HepG2 (cell line): Measurements from ENCODE around the gene COL27A1. TPM values are rescaled to one million over a fixed set of nuclear protein-coding genes. Genes with fewer than 3 reads are reported as not detected.

Experiments
- ATAC-seq: fragments of 200-7000 bp; cut with Tn5 transposase; 3 replicates; pipeline ENCODE4 v1.9.1; 2020; ENCODE audit warnings: mild to moderate bottlenecking, moderate library complexity
- BruUV-seq: library from RNA; stranded (reverse); fragments of 400-500 nt; replicated peaks from 2 replicates; lab custom pipeline; 2021; lab: Mats Ljungman, UMichigan
- CTCF ChIA-PET: fragments of 300-600 bp; formaldehyde crosslinking; extraction: SDS; loops from one replicate; lab custom pipeline; 2021; ENCODE audit warnings: low total read pairs, inconsistent platforms, low intra/inter-chr PET ratio; lab: Yijun Ruan, JAX
- POLR2A ChIA-PET: fragments of 350-600 bp; sonication (Branson Sonifier 250); formaldehyde crosslinking; loops from one replicate; lab custom pipeline; 2020; ENCODE audit warnings: antibody characterized with exemption, inconsistent platforms; lab: Yijun Ruan, JAX
- DNase-seq: peaks from one replicate; pipeline ENCODE4 v3.0.0-alpha.2; 2015; ENCODE audit warnings: low spot score
- FAIRE-seq: peaks from 3 replicates; lab custom pipeline; 2011; peaks lifted over from hg19 to GRCh38; lab: Jason Lieb, UNC
- H2AFZ ChIP-seq: one replicate; pipeline ENCODE4 v1.6.1; 2011; ENCODE audit warnings: low read length, inconsistent platforms
- H3K27ac ChIP-seq: fragments of 300-600 bp; 3 replicates; pipeline ENCODE4 v1.8.0; 2011; ENCODE audit warnings: mixed run types, mild to moderate bottlenecking, mixed read lengths, low read length, inconsistent platforms; ENCODE audit not compliant: insufficient read depth; ENCODE audit errors: extremely low read length
- H3K27me3 ChIP-seq, 2 experiments: fragments of 200-600 bp in 1 of 2; 2 replicates in 1 of 2; 3 replicates in 1 of 2; pipeline versions ENCODE4 v1.6.0 to v1.8.0; 2011; ENCODE audit warnings: low read length in 2 of 2, mild to moderate bottlenecking in 2 of 2, moderate library complexity in 2 of 2, inconsistent platforms in 1 of 2; ENCODE audit not compliant: insufficient read depth in 2 of 2, control insufficient read depth in 1 of 2
- H3K36me3 ChIP-seq, 2 experiments: fragments of 200-600 bp in 1 of 2; replicated peaks in 1 of 2; 2 replicates in 1 of 2; 3 replicates in 1 of 2; pipeline versions ENCODE4 v1.5.1 to v1.8.0; 2011; ENCODE audit warnings: low read length in 2 of 2, inconsistent platforms in 1 of 2; ENCODE audit not compliant: insufficient read depth in 2 of 2, control insufficient read depth in 1 of 2
- H3K4me1 ChIP-seq: 2 replicates; pipeline ENCODE4 v1.5.1; 2012; ENCODE audit warnings: low read length, inconsistent platforms; ENCODE audit not compliant: insufficient read depth
- H3K4me2 ChIP-seq: 2 replicates; pipeline ENCODE4 v1.6.0; 2011; ENCODE audit warnings: low read depth, low read length, inconsistent platforms
- H3K4me3 ChIP-seq, 3 experiments: fragments of 200-600 bp in 1 of 3; sonication (generic), shearing (Covaris generic) in 1 of 3; replicated peaks in 1 of 3; 2 replicates each; pipeline ENCODE4 v1.5.1; 2011 to 2016; ENCODE audit warnings: low read length in 3 of 3, inconsistent platforms in 2 of 3, low read depth in 2 of 3, mild to moderate bottlenecking in 2 of 3, control low read depth in 1 of 3, mixed read lengths in 1 of 3; ENCODE audit not compliant: insufficient read depth in 1 of 3
- H3K79me2 ChIP-seq: one replicate; pipeline ENCODE4 v1.6.1; 2011; ENCODE audit warnings: low read length, inconsistent platforms; ENCODE audit not compliant: insufficient read depth
- H3K9ac ChIP-seq: 2 replicates; pipeline ENCODE4 v1.6.0; 2011; ENCODE audit warnings: mild to moderate bottlenecking, low read depth, low read length, inconsistent platforms; ENCODE audit not compliant: insufficient read depth
- H3K9me3 ChIP-seq: 2 replicates; pipeline ENCODE4 v1.5.1; 2012; ENCODE audit warnings: mild to moderate bottlenecking, low read length
- H4K20me1 ChIP-seq: 2 replicates; pipeline ENCODE4 v1.6.0; 2011; ENCODE audit warnings: inconsistent platforms, mild to moderate bottlenecking, low read length, moderate library complexity; ENCODE audit not compliant: insufficient read depth
- BCL6 ChIP-seq: IDR thresholded peaks from 2 replicates; pipeline ENCODE4 v1.6.1; 2016; ENCODE audit warnings: missing genetic modification reagents, missing compliant biosample characterization
- CHD4 ChIP-seq: fragments of 200-600 bp; sonication (generic); IDR thresholded peaks from 2 replicates; pipeline ENCODE4 v1.7.0; 2017; ENCODE audit warnings: mild to moderate bottlenecking, low read length, borderline replicate concordance
- EHMT2 ChIP-seq: fragments of 200-600 bp; sonication (generic); IDR thresholded peaks from 2 replicates; pipeline ENCODE4 v1.7.0; 2017; ENCODE audit warnings: antibody characterized with exemption, low read depth, low read length, borderline replicate concordance
- ELF3 ChIP-seq: IDR thresholded peaks from 2 replicates; pipeline ENCODE4 v1.6.1; 2016; ENCODE audit warnings: missing genetic modification reagents, missing compliant biosample characterization
- GLI4 ChIP-seq: sonication (generic); formaldehyde crosslinking; IDR thresholded peaks from 2 replicates; pipeline ENCODE4 v1.5.1; 2020; ENCODE audit warnings: missing genetic modification reagents, mild to moderate bottlenecking, moderate library complexity, borderline replicate concordance
- MAFK ChIP-seq, 2 experiments: IDR thresholded peaks in 1 of 2; conservative IDR thresholded peaks in 1 of 2; 2 replicates each; pipeline ENCODE4 v1.6.1; 2011; ENCODE audit warnings: improper control_type of control experiment in 2 of 2, low read length in 2 of 2
- NFATC3 ChIP-seq: sonication (generic); formaldehyde crosslinking; IDR thresholded peaks from 2 replicates; pipeline ENCODE4 v1.5.1; 2020; ENCODE audit warnings: mild to moderate bottlenecking, missing genetic modification reagents
- POLR2A ChIP-seq, 2 experiments: IDR thresholded peaks; 2 replicates each; pipeline ENCODE4 v1.6.1; 2011; ENCODE audit warnings: low read depth in 2 of 2, low read length in 2 of 2, mild to moderate bottlenecking in 1 of 2, moderate library complexity in 1 of 2; ENCODE audit not compliant: insufficient read depth in 1 of 2
- PRPF4 ChIP-seq: fragments of 200-400 bp; formaldehyde crosslinking; IDR thresholded peaks from 2 replicates; pipeline ENCODE4 v1.6.1; 2016; ENCODE audit warnings: low read length, low read depth; ENCODE audit not compliant: poor library complexity, severe bottlenecking
- PTBP1 ChIP-seq: fragments of 200-400 bp; formaldehyde crosslinking; IDR thresholded peaks from 2 replicates; pipeline ENCODE4 v1.6.1; 2018; ENCODE audit warnings: low read length, low read depth; ENCODE audit not compliant: poor library complexity, severe bottlenecking
- SIX1 ChIP-seq: sonication (generic); formaldehyde crosslinking; IDR thresholded peaks from 2 replicates; pipeline ENCODE4 v1.4.0; 2020; ENCODE audit warnings: missing genetic modification reagents, borderline replicate concordance
- TCF7L2 ChIP-seq: IDR thresholded peaks from 2 replicates; pipeline ENCODE4 v1.6.1; 2011; ENCODE audit warnings: mild to moderate bottlenecking, low read depth, low read length, moderate library complexity
- WIZ ChIP-seq: sonication (generic); formaldehyde crosslinking; IDR thresholded peaks from 2 replicates; pipeline ENCODE4 v1.5.1; 2020; ENCODE audit warnings: mild to moderate bottlenecking, missing genetic modification reagents
- ZBED4 ChIP-seq: sonication (generic); formaldehyde crosslinking; IDR thresholded peaks from 2 replicates; pipeline ENCODE4 v1.4.0; 2020; ENCODE audit warnings: missing genetic modification reagents, borderline replicate concordance
- ZMYM2 ChIP-seq: sonication (generic); formaldehyde crosslinking; IDR thresholded peaks from 2 replicates; pipeline ENCODE4 v1.8.0; 2022; ENCODE audit warnings: mild to moderate bottlenecking, missing genetic modification reagents
- ZNF143 ChIP-seq: sonication (generic); formaldehyde crosslinking; IDR thresholded peaks from 2 replicates; pipeline ENCODE4 v1.4.0; 2020; ENCODE audit warnings: missing genetic modification reagents
- ZNF484 ChIP-seq: sonication (generic); formaldehyde crosslinking; IDR thresholded peaks from 2 replicates; pipeline ENCODE4 v1.5.1; 2020; ENCODE audit warnings: mild to moderate bottlenecking, low read depth, missing genetic modification reagents, borderline replicate concordance
- ZNF501 ChIP-seq: sonication (generic); formaldehyde crosslinking; IDR thresholded peaks from 2 replicates; pipeline ENCODE4 v1.5.1; 2020; ENCODE audit warnings: mild to moderate bottlenecking, moderate library complexity, missing genetic modification reagents
- ZNF724P ChIP-seq: sonication (generic); formaldehyde crosslinking; IDR thresholded peaks from 2 replicates; pipeline ENCODE4 v1.8.0; 2022; ENCODE audit warnings: missing genetic modification reagents, borderline replicate concordance
- ZNF841 ChIP-seq: sonication (generic); formaldehyde crosslinking; IDR thresholded peaks from 2 replicates; pipeline ENCODE4 v1.8.1; 2023; ENCODE audit warnings: missing genetic modification reagents, borderline replicate concordance
- WGBS: methylation state at CpG from one replicate; pipeline ENCODE4 v1.1.6; 2017; ENCODE audit warnings: low lambda C conversion rate; 5-methylcytosine and 5-hydroxymethylcytosine counted together
- in situ Hi-C: cut with HindIII; loops from 2 replicates; pipeline ENCODE4 v1.10.0; 2017; ENCODE audit warnings: low pct_unique_long_range_greater_than_20kb; ENCODE audit not compliant: extremely low pct_ligation_motif_present
- intact Hi-C: fragments of 100-400 bp; cut with micrococcal nuclease; formaldehyde crosslinking; loops from one replicate; pipeline ENCODE4 v1.10.0; 2022; ENCODE audit not compliant: unreplicated experiment
- polyA plus RNA-seq, 8 experiments: library from polyadenylated mRNA; depleted of rRNA in 3 of 8; stranded (reverse) in 7 of 8; unstranded in 1 of 8; fragments of >200 nt; fragmentation: Illumina TruSeq in 4 of 8; extraction: Trizol in 4 of 8; gene quantifications; 2 replicates each; pipeline versions ENCODE4 v1.2.1 to v1.2.3, GENCODE V29; 2011 to 2016; ENCODE audit warnings: low read depth in 4 of 8, missing spikeins in 1 of 8, mixed read lengths in 1 of 8; ENCODE audit not compliant: insufficient read depth in 1 of 8
- total RNA-seq, 5 experiments: library from RNA; depleted of rRNA; stranded (reverse); fragments of >200 nt; fragmentation: Illumina TruSeq; extraction: Trizol; gene quantifications; 2 replicates each; pipeline ENCODE4 v1.2.3, GENCODE V29; 2016; ENCODE audit warnings: low read depth in 1 of 5

Gene COL27A1
- total and polyA plus RNA-seq, 2 of the 13 experiments (the other 11 are each of a cell fraction or from before 2014, with no cell fraction given): 71.3 to 89.1 TPM

DNA sequence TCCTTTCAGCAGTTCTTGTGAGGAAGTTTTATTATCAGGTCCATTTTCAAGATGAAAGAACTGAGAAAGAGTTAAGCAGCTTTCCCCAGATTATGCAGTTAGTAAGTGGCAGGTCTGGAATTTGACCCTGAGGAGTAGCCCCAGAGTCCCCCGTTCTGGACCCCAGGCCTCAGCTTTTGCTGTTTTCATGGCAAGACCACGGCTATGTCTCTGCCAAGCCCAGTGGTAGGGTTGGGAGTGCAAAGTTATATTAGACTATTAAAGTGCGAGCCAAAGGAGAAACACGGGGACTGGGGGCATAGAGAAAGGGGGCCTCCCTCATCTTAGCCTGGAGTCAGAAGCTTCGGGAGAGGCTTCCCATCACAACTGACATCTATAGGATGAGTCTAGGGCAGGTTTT is 148.2 kb downstream of the COL27A1 start (continued):
- TF ChIP-seq POLR2A (IDR thresholded peaks at IDR 0.05; ENCODE audit: insufficient read depth in 1 of 2, low read depth in 2 of 2, low read length in 2 of 2): no peak
- TF ChIP-seq, all 625 proteins: peak for 0

DNA sequence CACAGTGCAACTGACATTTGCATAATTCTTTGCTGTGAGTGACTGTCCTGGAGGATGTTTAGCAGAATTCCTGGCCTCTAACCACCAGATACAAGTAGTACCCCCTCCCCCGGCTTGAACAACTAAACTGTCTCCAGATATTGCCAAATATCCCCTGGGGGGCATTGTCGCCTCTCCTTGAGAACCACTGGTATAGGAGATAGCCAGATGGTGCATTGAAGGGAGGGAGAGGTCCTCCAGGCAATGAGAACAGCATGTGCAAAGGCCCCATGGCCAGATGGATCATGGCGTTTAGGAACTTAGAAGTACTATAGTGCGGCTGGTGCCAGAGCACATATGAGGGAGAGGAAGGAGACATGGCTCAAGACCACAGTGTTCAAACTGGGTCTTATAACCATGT is 148.6 kb downstream of the COL27A1 start:
- Histone ChIP-seq H3K79me2 (no peaks in the 10 kb centered on the region), H3K27ac (no peak overlapping the region), H3K9me3 (no peaks in the 10 kb centered on the region), H3K4me1 (peaks cover 13% of the 10 kb centered on the region), H4K20me1 (no peaks in the 10 kb centered on the region), H3K4me2 (no peak overlapping the region), H3K9ac (no peak overlapping the region), H3K4me3 (no peak overlapping the region), H2AFZ (no peak overlapping the region), H3K27me3 (no peaks in the 10 kb centered on the region), H3K36me3 (peaks cover 50 to 90% of the 10 kb centered on the region in 2 experiments)
- no TSS peak for BruUV-seq
- FAIRE-seq: no peak
- intact Hi-C loops: no loop called here
- CTCF ChIA-PET: no interaction called here
- DNase-seq: no peak
- no peak for ATAC-seq
- no peak for TF ChIP-seq MAFK (conservative IDR thresholded peaks at IDR 0.05 in 1 of 2, IDR thresholded peaks at IDR 0.05 in 1 of 2; ENCODE audit: low read length in 2 of 2)
- TF ChIP-seq PTBP1: no peak
- TF ChIP-seq TCF7L2: no peak
- no peak for TF ChIP-seq ELF3 (CRISPR knock-in tag)
- no peak for TF ChIP-seq ZNF484
- TF ChIP-seq PRPF4: no peak
- no peak for TF ChIP-seq EHMT2
- no peak for TF ChIP-seq ZNF143 (CRISPR knock-in tag)
- TF ChIP-seq NFATC3 (CRISPR knock-in tag): no peak
- no peak for TF ChIP-seq WIZ
- no peak for TF ChIP-seq BCL6
- no peak for TF ChIP-seq ZBED4 (CRISPR knock-in tag)
- TF ChIP-seq SIX1 (CRISPR knock-in tag): no peak
- no peak for TF ChIP-seq GLI4 (CRISPR knock-in tag)
- no peak for TF ChIP-seq ZNF724P (CRISPR knock-in tag)
- TF ChIP-seq ZMYM2: no peak
- TF ChIP-seq CHD4: no peak
- no peak for TF ChIP-seq ZNF501 (CRISPR knock-in tag)
- TF ChIP-seq ZNF841 (CRISPR knock-in tag): no peak
- POLR2A ChIA-PET: no interaction called here
- WGBS: 100% methylated on average over 4 of the region's 4 CpGs
- in situ Hi-C loops: no loop called here
